ENCODE results near the gene SYNM.

Gene SYNM

GRCh38 chr15:99142562-99142961, 37.7 kb downstream of the SYNM start:
- H3K27ac ChIP-seq = no peak overlapping the region
- no peaks in the 10 kb centered on the region for H3K4me1 ChIP-seq (ENCODE audit: control insufficient read depth in 1 of 2, insufficient read depth in 1 of 2, low read depth in 1 of 2, low read length in 1 of 2)
- no peaks in the 10 kb centered on the region for H3K36me3 ChIP-seq
- no peak overlapping the region for H3K4me3 ChIP-seq (ENCODE audit: low read depth in 1 of 2, low read length in 1 of 2)
- TF ChIP-seq CTCF (IDR thresholded peaks at IDR 0.05) = no peak
- H3K9me3 ChIP-seq = no peaks in the 10 kb centered on the region
- H3K27me3 ChIP-seq = no peaks in the 10 kb centered on the region

GRCh38 chr15:99143242-99143641, 38.4 kb downstream of the SYNM start:
- no peaks in the 10 kb centered on the region for H3K36me3 ChIP-seq
- TF ChIP-seq CTCF (IDR thresholded peaks at IDR 0.05) = no peak
- H3K27ac ChIP-seq = no peak overlapping the region
- H3K27me3 ChIP-seq = no peaks in the 10 kb centered on the region
- no peaks in the 10 kb centered on the region for H3K4me1 ChIP-seq (ENCODE audit: control insufficient read depth in 1 of 2, insufficient read depth in 1 of 2, low read depth in 1 of 2, low read length in 1 of 2)
- H3K9me3 ChIP-seq = no peaks in the 10 kb centered on the region
- no peak overlapping the region for H3K4me3 ChIP-seq (ENCODE audit: low read depth in 1 of 2, low read length in 1 of 2)

GRCh38 chr15:99143655-99144610, 39.1 kb downstream of the SYNM start:
- no peaks in the 10 kb centered on the region for H3K36me3 ChIP-seq
- H3K27ac ChIP-seq = no peak overlapping the region
- no peaks in the 10 kb centered on the region for H3K9me3 ChIP-seq
- H3K27me3 ChIP-seq = no peaks in the 10 kb centered on the region
- no peak for TF ChIP-seq CTCF (IDR thresholded peaks at IDR 0.05)
- no peak overlapping the region for H3K4me3 ChIP-seq (ENCODE audit: low read depth in 1 of 2, low read length in 1 of 2)
- H3K4me1 ChIP-seq (ENCODE audit: control insufficient read depth in 1 of 2, insufficient read depth in 1 of 2, low read depth in 1 of 2, low read length in 1 of 2) = no peaks in the 10 kb centered on the region

GRCh38 chr15:99145005-99145404, 40.1 kb downstream of the SYNM start:
- TF ChIP-seq CTCF (IDR thresholded peaks at IDR 0.05) = no peak
- Histone ChIP-seq H3K27me3 (no peaks in the 10 kb centered on the region), H3K4me3 (ENCODE audit: low read depth in 1 of 2, low read length in 1 of 2) (no peak overlapping the region), H3K36me3 (no peaks in the 10 kb centered on the region), H3K9me3 (no peaks in the 10 kb centered on the region), H3K27ac (no peak overlapping the region), H3K4me1 (ENCODE audit: control insufficient read depth in 1 of 2, insufficient read depth in 1 of 2, low read depth in 1 of 2, low read length in 1 of 2) (no peaks in the 10 kb centered on the region)

GRCh38 chr15:99145778-99146177, 40.9 kb downstream of the SYNM start:
- no peaks in the 10 kb centered on the region for H3K9me3 ChIP-seq
- H3K36me3 ChIP-seq = no peaks in the 10 kb centered on the region
- no peak for TF ChIP-seq CTCF (IDR thresholded peaks at IDR 0.05)

More at GRCh38 chr15:99145778-99146177, 40.9 kb downstream of the SYNM start:
- Histone ChIP-seq H3K27ac (no peak overlapping the region), H3K4me1 (ENCODE audit: control insufficient read depth in 1 of 2, insufficient read depth in 1 of 2, low read depth in 1 of 2, low read length in 1 of 2) (no peaks in the 10 kb centered on the region), H3K27me3 (no peaks in the 10 kb centered on the region), H3K4me3 (ENCODE audit: low read depth in 1 of 2, low read length in 1 of 2) (no peak overlapping the region)
